ENCODE data around the gene TENM4.

DNA sequence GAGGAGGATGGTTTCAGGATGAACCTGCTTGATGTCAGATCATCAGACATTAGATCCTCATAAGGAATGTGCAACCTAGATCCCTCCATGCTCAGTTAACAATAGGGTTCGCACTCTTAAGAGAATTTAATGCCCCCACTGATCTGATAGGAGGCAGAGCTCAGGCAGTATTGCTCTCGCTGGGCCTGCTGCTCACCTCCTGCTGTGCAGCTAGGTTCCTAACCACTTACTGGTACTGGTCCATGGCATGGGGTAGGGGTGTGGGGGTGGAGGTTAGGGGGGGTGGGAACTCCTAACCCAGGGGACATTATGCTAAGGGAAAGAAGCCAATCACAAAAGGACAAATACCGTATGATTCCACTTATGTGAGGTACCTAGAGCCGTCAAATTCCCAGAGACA is 256.5 kb downstream of the TENM4 start:
- TF ChIP-seq EZH2phosphoT487 (IDR thresholded peaks at IDR 0.05; ENCODE audit: borderline replicate concordance, low read length) (no peak), CTCF (IDR thresholded peaks at IDR 0.05; ENCODE audit: low read depth, low read length, poor library complexity, severe bottlenecking) (no peak)

Data from DOHH2 (cell line).